ENCODE measurements around the gene SNX22. TPM values are rescaled to one million over a fixed set of nuclear protein-coding genes. Genes with fewer than 3 reads are reported as not detected.
A peak's percentile ranks its signal among the peaks of the same experiment; 100 is the strongest.

The SNX22 gene
- total and polyA plus RNA-seq, 2 donors (not counting 1 experiment from before 2014, with no cell fraction given) = 0.17 TPM; not detected in 1

DNA sequence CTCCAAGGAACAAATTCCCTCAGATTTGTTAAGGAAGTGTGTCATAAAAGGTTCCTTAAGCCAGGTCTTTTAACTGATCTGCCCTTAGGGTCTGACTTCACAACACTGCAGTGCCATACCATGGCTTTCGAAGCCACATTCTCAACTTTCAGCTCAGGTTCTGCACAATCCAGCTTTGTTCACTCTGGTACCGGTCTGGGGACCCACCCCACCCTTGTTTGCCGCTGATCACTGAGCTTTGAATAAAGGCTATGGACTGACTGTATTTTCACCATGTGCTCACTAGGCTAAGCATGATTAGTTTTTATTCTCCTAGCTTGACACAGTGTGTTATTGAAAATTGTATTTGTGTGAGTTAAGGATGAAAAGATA, 39.9 kb upstream of the SNX22 start:
- H3K4me2 ChIP-seq (ENCODE audit: extremely low read depth, insufficient read depth, low read length) = no peak overlapping the region
- H4K20me1 ChIP-seq (ENCODE audit: control insufficient read depth, extremely low read depth, insufficient read depth, low read length) = peaks cover 2% of the 10 kb centered on the region
- H3K79me2 ChIP-seq (ENCODE audit: control insufficient read depth, insufficient read depth, low read length) = peaks cover 21% of the 10 kb centered on the region

DNA sequence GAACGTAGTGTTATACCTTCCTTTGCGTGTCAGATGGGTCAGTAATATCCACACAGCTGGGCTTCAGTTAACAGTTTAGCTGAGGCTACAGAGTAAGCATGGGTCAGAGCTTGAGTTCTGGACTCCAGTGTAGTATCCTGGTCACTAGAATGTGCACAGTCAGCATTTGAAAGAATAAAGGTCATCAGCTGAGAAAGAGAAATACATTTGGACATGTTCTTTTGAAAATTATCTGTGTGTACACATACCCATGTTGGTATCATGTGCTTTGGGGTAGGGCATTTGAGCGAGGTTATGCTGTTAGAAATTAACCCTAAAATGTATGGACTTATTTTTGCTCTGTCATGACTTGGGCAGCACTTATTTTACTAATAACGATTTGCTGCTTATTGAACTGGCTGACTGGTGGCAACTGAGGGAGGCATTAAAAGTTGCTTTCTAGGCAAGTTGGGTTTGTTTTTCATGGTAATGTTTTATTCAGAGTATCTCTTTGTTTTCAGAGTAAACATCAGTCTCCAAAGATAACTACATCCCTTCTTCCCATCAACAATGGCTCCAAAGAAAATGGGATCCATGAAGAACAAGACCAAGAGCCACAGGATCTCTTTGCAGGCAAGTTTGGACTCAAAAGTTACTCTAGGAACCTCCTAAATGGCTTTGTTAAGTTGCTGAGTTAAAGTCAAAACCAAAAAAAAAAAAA, 39.3 kb upstream of the SNX22 start:
- Histone ChIP-seq H2AFZ (ENCODE audit: low read length) (no peak overlapping the region), H3K27ac (ENCODE audit: insufficient read depth, low read length) (no peak overlapping the region), H3K4me3 (replicated peaks in 1 of 4; ENCODE audit: control extremely low read depth in 1 of 4, insufficient read depth in 1 of 4, low read depth in 3 of 4, low read length in 4 of 4) (no peak overlapping the region), H3K9me3 (ENCODE audit: control insufficient read depth, insufficient read depth, low read depth, low read length) (no peaks in the 10 kb centered on the region), H3K36me3 (ENCODE audit: control insufficient read depth, insufficient read depth, low read length) (peaks cover 4% of the 10 kb centered on the region), H3K79me2 (ENCODE audit: control insufficient read depth, insufficient read depth, low read length) (peaks cover 16% of the 10 kb centered on the region), H3K27me3 (ENCODE audit: control insufficient read depth, insufficient read depth, low read length) (no peaks in the 10 kb centered on the region), H3K9ac (ENCODE audit: insufficient read depth, low read length) (no peak overlapping the region), H3K4me2 (ENCODE audit: extremely low read depth, insufficient read depth, low read length) (no peak overlapping the region), H4K20me1 (ENCODE audit: control insufficient read depth, extremely low read depth, insufficient read depth, low read length) (peaks cover under 1% of the 10 kb centered on the region), H3K4me1 (ENCODE audit: control insufficient read depth, extremely low read depth, insufficient read depth, low read length) (no peaks in the 10 kb centered on the region)
- TF ChIP-seq EZH2 (IDR thresholded peaks at IDR 0.05; ENCODE audit: low read length, missing control alignments) = no peak
- TF ChIP-seq, protein P1, sequence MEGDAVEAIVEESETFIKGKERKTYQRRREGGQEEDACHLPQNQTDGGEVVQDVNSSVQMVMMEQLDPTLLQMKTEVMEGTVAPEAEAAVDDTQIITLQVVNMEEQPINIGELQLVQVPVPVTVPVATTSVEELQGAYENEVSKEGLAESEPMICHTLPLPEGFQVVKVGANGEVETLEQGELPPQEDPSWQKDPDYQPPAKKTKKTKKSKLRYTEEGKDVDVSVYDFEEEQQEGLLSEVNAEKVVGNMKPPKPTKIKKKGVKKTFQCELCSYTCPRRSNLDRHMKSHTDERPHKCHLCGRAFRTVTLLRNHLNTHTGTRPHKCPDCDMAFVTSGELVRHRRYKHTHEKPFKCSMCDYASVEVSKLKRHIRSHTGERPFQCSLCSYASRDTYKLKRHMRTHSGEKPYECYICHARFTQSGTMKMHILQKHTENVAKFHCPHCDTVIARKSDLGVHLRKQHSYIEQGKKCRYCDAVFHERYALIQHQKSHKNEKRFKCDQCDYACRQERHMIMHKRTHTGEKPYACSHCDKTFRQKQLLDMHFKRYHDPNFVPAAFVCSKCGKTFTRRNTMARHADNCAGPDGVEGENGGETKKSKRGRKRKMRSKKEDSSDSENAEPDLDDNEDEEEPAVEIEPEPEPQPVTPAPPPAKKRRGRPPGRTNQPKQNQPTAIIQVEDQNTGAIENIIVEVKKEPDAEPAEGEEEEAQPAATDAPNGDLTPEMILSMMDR (conservative IDR thresholded peaks at IDR 0.05 in 1 of 2, IDR thresholded peaks at IDR 0.05 in 1 of 2; ENCODE audit: low read depth in 1 of 2, low read length in 2 of 2) = no peak
- peak in 1 of 2 donors; percentile 8 for DNase-seq (ENCODE audit: low read depth in 2 of 2)

More for the DNA sequence above, 39.9 kb upstream of the SNX22 start:
- no peaks in the 10 kb centered on the region for H3K9me3 ChIP-seq (ENCODE audit: control insufficient read depth, insufficient read depth, low read depth, low read length)
- no peaks in the 10 kb centered on the region for H3K4me1 ChIP-seq (ENCODE audit: control insufficient read depth, extremely low read depth, insufficient read depth, low read length)
- TF ChIP-seq EZH2 (IDR thresholded peaks at IDR 0.05; ENCODE audit: low read length, missing control alignments) = no peak
- TF ChIP-seq, protein P1 (conservative IDR thresholded peaks at IDR 0.05 in 1 of 2, IDR thresholded peaks at IDR 0.05 in 1 of 2; ENCODE audit: low read depth in 1 of 2, low read length in 2 of 2) = no peak
- no peak overlapping the region for H2AFZ ChIP-seq (ENCODE audit: low read length)
- no peak overlapping the region for H3K27ac ChIP-seq (ENCODE audit: insufficient read depth, low read length)
- no peaks in the 10 kb centered on the region for H3K27me3 ChIP-seq (ENCODE audit: control insufficient read depth, insufficient read depth, low read length)
- H3K4me3 ChIP-seq (replicated peaks in 1 of 4; ENCODE audit: control extremely low read depth in 1 of 4, insufficient read depth in 1 of 4, low read depth in 3 of 4, low read length in 4 of 4) = no peak overlapping the region
- H3K36me3 ChIP-seq (ENCODE audit: control insufficient read depth, insufficient read depth, low read length) = peaks cover 4% of the 10 kb centered on the region
- H3K9ac ChIP-seq (ENCODE audit: insufficient read depth, low read length) = no peak overlapping the region
- DNase-seq (ENCODE audit: low read depth in 2 of 2) = no peak

DNA sequence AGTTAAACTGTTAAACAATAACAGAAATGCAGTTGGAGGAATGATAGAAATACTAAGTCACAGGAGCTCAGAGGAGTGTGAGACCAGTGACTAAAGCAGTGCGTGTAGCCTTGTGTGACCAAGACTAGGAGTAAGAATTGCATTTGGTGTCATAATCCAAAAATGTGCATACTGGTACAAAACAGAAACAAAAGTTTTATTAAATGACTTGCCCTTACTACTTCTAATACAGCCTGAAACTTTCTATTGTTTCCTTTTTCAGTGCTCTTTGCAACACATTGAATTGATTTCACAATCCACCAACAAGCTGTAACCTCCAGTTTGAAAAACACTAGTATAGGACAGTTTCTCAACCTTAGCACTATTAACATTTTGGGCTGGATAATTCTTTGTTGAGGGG, 38.6 kb upstream of the SNX22 start:
- H3K27ac ChIP-seq (ENCODE audit: insufficient read depth, low read length) = no peak overlapping the region
- no peaks in the 10 kb centered on the region for H3K4me1 ChIP-seq (ENCODE audit: control insufficient read depth, extremely low read depth, insufficient read depth, low read length)
- peaks cover 4% of the 10 kb centered on the region for H3K36me3 ChIP-seq (ENCODE audit: control insufficient read depth, insufficient read depth, low read length)
- H3K9me3 ChIP-seq (ENCODE audit: control insufficient read depth, insufficient read depth, low read depth, low read length) = no peaks in the 10 kb centered on the region
- H3K79me2 ChIP-seq (ENCODE audit: control insufficient read depth, insufficient read depth, low read length) = peaks cover 12% of the 10 kb centered on the region
- DNase-seq (ENCODE audit: low read depth in 2 of 2) = peak in 1 of 2 donors; percentile 48
- no peak overlapping the region for H3K4me2 ChIP-seq (ENCODE audit: extremely low read depth, insufficient read depth, low read length)
- H3K4me3 ChIP-seq (replicated peaks in 1 of 4; ENCODE audit: control extremely low read depth in 1 of 4, insufficient read depth in 1 of 4, low read depth in 3 of 4, low read length in 4 of 4) = no peak overlapping the region
- no peak overlapping the region for H2AFZ ChIP-seq (ENCODE audit: low read length)
- H3K27me3 ChIP-seq (ENCODE audit: control insufficient read depth, insufficient read depth, low read length) = no peaks in the 10 kb centered on the region
- H4K20me1 ChIP-seq (ENCODE audit: control insufficient read depth, extremely low read depth, insufficient read depth, low read length) = no peaks in the 10 kb centered on the region
- no peak overlapping the region for H3K9ac ChIP-seq (ENCODE audit: insufficient read depth, low read length)
- no peak for TF ChIP-seq EZH2 (IDR thresholded peaks at IDR 0.05; ENCODE audit: low read length, missing control alignments)
